GM06990 (cell line): ENCODE data around the gene ZNF319.

Source experiments
- DNase-seq: peaks from one replicate; pipeline ENCODE4 v3.0.0-alpha.2; 2011; ENCODE audit not compliant: insufficient read length; ENCODE audit errors: extremely low read depth
- H3K27me3 ChIP-seq: replicated peaks from 2 replicates; pipeline ENCODE4 v1.6.0; 2011; ENCODE audit warnings: low read length; ENCODE audit not compliant: control insufficient read depth, insufficient read depth
- H3K36me3 ChIP-seq: 2 replicates; pipeline ENCODE4 v1.5.1; 2011; ENCODE audit warnings: low read length; ENCODE audit not compliant: control insufficient read depth, insufficient read depth
- H3K4me3 ChIP-seq: replicated peaks from 2 replicates; pipeline ENCODE4 v1.5.1; 2011; ENCODE audit warnings: low read depth, mild to moderate bottlenecking, control low read depth, low read length
- CTCF ChIP-seq: IDR thresholded peaks from 2 replicates; pipeline ENCODE4 v1.5.1; 2011; ENCODE audit warnings: low read length, control low read depth, mild to moderate bottlenecking, inconsistent platforms; ENCODE audit not compliant: insufficient read depth, poor library complexity, severe bottlenecking

Gene ZNF319

GRCh38 chr16:58028541-58029070 is 28.1 kb upstream of the ZNF319 start:
- no peaks in the 10 kb centered on the region for H3K36me3 ChIP-seq
- no peak overlapping the region for H3K4me3 ChIP-seq
- no peak for DNase-seq
- TF ChIP-seq CTCF: no peak
- H3K27me3 ChIP-seq: no peaks in the 10 kb centered on the region; the same call in 1 of the 2 replicates

GRCh38 chr16:58027916-58028455 is 27.5 kb upstream of the ZNF319 start:
- H3K4me3 ChIP-seq: no peak overlapping the region
- H3K36me3 ChIP-seq: no peaks in the 10 kb centered on the region
- H3K27me3 ChIP-seq: no peaks in the 10 kb centered on the region; the same call in 1 of the 2 replicates
- TF ChIP-seq CTCF: no peak
- DNase-seq: no peak

- Histone ChIP-seq H3K27me3 (no peaks in the 10 kb centered on the region; the same call in 1 of the 2 replicates), H3K36me3 (no peaks in the 10 kb centered on the region), H3K4me3 (no peak overlapping the region)
- no peak for DNase-seq
- no peak for TF ChIP-seq CTCF
Observed at GRCh38 chr16:58027161-58027915, 26.9 kb upstream of the ZNF319 start.

- Histone ChIP-seq H3K27me3 (no peaks in the 10 kb centered on the region; the same call in 1 of the 2 replicates), H3K36me3 (no peaks in the 10 kb centered on the region), H3K4me3 (no peak overlapping the region; the same call in 1 of the 2 replicates)
- DNase-seq: no peak
- no peak for TF ChIP-seq CTCF
Observed at GRCh38 chr16:58026705-58027160, 26.3 kb upstream of the ZNF319 start.

- Histone ChIP-seq H3K36me3 (no peaks in the 10 kb centered on the region), H3K27me3 (no peaks in the 10 kb centered on the region; the same call in 1 of the 2 replicates), H3K4me3 (peak overlapping the region; percentile 64)
- no peak for TF ChIP-seq CTCF
- peak; percentile 40 for DNase-seq
Observed at GRCh38 chr16:58026139-58026704, 25.8 kb upstream of the ZNF319 start.
